ENCODE data around the gene EPB41L4A.
A peak's percentile ranks its signal among the peaks of the same experiment; 100 is the strongest.
"Not testable (repeated sequence)": the region's sequence is repeated elsewhere in the genome, so short reads cannot be mapped to it uniquely, and the experiment has no call there.

Gene EPB41L4A

DNA sequence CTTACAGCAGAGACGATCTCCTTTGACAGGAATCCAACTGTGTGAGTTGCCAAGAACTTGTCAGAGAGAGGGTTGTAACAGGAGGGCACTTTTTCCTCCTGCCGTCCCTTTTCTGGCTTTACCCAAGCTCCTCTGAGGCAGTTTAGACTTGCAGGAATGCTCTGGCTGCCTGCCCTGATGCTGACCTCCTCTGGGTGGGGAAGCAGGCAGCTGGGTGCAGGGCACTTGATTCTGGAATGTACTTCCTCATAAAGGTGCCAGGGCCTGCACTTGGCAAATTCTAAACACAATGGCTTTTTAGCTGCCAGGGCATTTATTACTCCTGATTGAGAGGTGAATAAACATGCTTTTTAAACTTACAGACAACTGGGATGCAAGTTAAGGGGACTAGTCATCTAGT is 190.4 kb downstream of the EPB41L4A start:
- no peak for DNase-seq
- in situ Hi-C loops (cut with MboI; ENCODE audit: low pct_unique_long_range_greater_than_20kb, low sequenced_read_pairs) = no loop called here

DNA sequence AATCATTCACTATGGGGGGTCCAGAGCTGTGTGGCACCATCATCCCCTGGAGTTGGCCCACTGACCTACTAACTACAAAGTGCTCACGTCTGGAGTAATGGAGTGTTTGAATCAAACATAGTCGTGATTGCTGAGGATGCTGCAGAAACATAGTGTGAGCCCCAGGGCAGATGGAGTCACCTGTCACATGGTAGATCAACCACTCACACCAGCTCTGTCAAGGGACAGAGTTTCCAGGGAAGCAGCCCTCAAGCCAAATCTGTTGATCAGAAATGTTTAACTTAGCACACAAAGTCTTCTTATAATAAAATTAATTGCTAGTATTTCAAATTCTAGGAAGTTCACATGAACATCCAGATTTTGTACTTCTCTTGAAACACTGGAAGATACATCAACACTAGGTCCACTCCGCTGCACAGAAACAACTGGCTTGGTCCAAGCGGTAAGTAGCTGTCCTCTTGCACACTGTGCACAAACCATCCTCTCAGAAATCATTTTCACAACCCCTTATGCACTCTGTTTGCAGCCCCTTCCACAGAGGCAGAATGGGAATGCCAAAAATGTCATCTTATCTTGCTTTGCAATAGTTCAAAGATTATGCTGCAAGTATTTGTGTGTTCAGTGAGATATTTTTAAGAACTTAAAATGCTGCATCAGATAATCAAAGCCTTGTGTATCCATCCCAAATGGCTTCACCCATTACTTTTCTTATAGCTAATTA is 191.0 kb downstream of the EPB41L4A start:
- in situ Hi-C loops (cut with MboI; ENCODE audit: low pct_unique_long_range_greater_than_20kb, low sequenced_read_pairs) = no loop called here
- no peak for DNase-seq

DNA sequence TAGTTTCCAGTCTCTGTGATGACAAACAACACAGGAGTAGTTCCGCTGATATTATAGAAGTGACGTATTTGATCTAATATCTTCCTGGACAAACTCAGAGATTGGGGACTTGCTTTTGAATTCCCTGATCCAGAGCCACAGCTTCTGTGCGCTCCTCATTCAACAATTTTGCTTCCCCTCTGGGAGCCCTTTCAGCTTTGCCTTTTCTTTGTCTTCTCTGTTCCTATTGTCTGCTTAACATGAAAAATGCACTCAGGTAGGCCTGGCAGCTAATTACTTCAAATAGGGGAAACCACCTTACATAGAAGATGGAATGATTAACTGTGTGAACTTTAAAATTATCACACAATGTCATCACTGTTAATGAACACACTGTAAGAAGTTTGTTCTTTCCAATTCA is 192.9 kb downstream of the EPB41L4A start:
- in situ Hi-C loops (cut with MboI; ENCODE audit: low pct_unique_long_range_greater_than_20kb, low sequenced_read_pairs) = no loop called here
- DNase-seq = no peak

DNA sequence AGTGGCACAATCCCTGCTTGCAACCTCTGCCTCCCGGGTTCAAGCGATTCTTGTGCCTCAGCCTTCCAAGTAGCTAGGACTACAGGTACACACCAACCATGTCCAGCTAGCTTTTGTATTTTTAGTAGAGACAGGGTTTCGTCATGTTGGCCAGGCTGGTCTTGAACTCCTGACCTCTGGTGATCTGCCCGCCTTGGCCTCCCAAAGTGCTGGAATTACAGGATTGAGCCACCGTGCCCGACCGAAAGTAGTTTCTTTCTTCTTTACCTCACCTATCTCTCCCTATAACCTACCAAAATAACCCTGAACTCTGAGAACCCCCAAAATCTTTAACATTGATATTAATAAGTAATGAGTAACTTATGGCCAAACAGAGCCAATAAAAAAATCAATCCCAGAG is 196.1 kb downstream of the EPB41L4A start:
- DNase-seq; in situ Hi-C loops (cut with MboI; ENCODE audit: low pct_unique_long_range_greater_than_20kb, low sequenced_read_pairs): not testable (repeated sequence)

DNA sequence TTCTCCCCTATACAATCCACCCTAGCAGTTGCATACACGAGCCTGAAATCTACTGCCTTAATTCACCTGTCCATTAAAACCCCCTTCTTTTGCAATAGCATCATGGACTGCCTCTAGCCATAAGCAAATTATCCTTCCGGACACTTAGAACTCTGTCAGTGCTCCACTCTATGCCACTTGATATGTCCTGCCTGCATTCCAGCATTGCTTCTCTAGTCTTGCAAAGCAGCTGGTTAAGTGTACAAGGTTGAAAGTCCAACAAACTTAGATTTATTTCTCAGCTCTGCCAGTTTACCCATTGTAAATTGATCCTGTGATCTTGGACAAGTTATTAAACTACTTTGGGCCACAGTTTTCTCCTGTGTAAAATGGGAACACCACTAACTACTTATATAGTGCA is 197.9 kb downstream of the EPB41L4A start:
- in situ Hi-C loops (cut with MboI; ENCODE audit: low pct_unique_long_range_greater_than_20kb, low sequenced_read_pairs) = no loop called here
- no peak for DNase-seq

GRCh38 chr5:112219000-112219399 is 200.1 kb downstream of the EPB41L4A start:
- no peak for DNase-seq
- in situ Hi-C loops (cut with MboI; ENCODE audit: low pct_unique_long_range_greater_than_20kb, low sequenced_read_pairs) = no loop called here

- no peak for DNase-seq
- in situ Hi-C loops (cut with MboI; ENCODE audit: low pct_unique_long_range_greater_than_20kb, low sequenced_read_pairs) = no loop called here
Measured at GRCh38 chr5:112217843-112218579, 201.1 kb downstream of the EPB41L4A start.

GRCh38 chr5:112216140-112216539 is 202.9 kb downstream of the EPB41L4A start:
- in situ Hi-C loops (cut with MboI; ENCODE audit: low pct_unique_long_range_greater_than_20kb, low sequenced_read_pairs) = no loop called here
- DNase-seq = no peak

- DNase-seq = peak; percentile 17
- in situ Hi-C loops (cut with MboI; ENCODE audit: low pct_unique_long_range_greater_than_20kb, low sequenced_read_pairs) = no loop called here
Measured at GRCh38 chr5:112210430-112211005, 208.6 kb downstream of the EPB41L4A start.

- in situ Hi-C loops (cut with MboI; ENCODE audit: low pct_unique_long_range_greater_than_20kb, low sequenced_read_pairs) = no loop called here
- no peak for DNase-seq
Measured at GRCh38 chr5:112208699-112209615, 210.1 kb downstream of the EPB41L4A start.

DNA sequence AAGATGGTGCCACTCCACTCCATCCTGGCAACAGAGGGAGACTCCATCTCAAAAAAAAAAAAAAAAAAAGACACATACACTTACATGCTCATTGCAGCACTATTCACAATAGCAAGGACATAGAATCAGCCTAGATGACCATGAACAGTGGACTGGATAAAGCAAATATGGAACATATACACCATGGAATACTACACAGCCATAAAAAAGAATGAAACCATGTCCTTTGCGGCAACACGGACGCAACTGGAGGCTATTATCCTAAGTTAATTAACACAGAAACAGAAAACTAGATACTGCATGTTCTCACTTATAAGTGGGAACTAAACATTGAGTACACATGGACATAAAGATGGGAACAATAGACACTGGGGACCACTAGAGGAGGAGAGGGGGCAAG is 210.9 kb downstream of the EPB41L4A start:
- in situ Hi-C loops (cut with MboI; ENCODE audit: low pct_unique_long_range_greater_than_20kb, low sequenced_read_pairs); DNase-seq: not testable (repeated sequence)

GRCh38 chr5:112205846-112206245 is 213.2 kb downstream of the EPB41L4A start:
- in situ Hi-C loops (cut with MboI; ENCODE audit: low pct_unique_long_range_greater_than_20kb, low sequenced_read_pairs) = no loop called here

GRCh38 chr5:112203229-112203628 is 215.8 kb downstream of the EPB41L4A start:
- in situ Hi-C loops (cut with MboI; ENCODE audit: low pct_unique_long_range_greater_than_20kb, low sequenced_read_pairs) = no loop called here
- DNase-seq = no peak

More at GRCh38 chr5:112205846-112206245, 213.2 kb downstream of the EPB41L4A start:
- no peak for DNase-seq

DNA sequence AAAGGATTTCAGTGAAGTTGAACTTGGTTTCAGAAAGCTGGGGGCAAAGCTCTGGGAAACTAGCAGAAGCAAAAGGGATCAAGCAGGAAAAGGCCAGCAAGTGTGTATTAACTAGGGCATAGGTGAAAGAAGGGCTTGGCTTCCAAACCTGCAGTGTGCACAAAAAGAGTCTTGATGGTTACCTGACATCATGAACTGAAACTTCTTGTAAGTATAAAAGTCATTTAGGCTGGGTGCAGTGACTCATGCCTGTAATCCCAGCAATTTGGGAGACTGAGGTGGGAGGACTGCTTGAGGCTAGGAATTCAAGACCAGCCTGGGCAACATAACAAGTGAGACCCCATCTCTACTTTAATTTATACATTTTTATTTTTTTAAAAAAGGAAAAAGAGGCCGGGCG is 216.4 kb downstream of the EPB41L4A start:
- no peak for DNase-seq
- in situ Hi-C loops (cut with MboI; ENCODE audit: low pct_unique_long_range_greater_than_20kb, low sequenced_read_pairs) = no loop called here

- in situ Hi-C loops (cut with MboI; ENCODE audit: low pct_unique_long_range_greater_than_20kb, low sequenced_read_pairs) = no loop called here
Measured at GRCh38 chr5:112201141-112201540, 217.9 kb downstream of the EPB41L4A start.

GRCh38 chr5:112200131-112200530 is 218.9 kb downstream of the EPB41L4A start:
- no peak for DNase-seq
- in situ Hi-C loops (cut with MboI; ENCODE audit: low pct_unique_long_range_greater_than_20kb, low sequenced_read_pairs) = no loop called here

More at GRCh38 chr5:112201141-112201540, 217.9 kb downstream of the EPB41L4A start:
- DNase-seq = no peak

DNA sequence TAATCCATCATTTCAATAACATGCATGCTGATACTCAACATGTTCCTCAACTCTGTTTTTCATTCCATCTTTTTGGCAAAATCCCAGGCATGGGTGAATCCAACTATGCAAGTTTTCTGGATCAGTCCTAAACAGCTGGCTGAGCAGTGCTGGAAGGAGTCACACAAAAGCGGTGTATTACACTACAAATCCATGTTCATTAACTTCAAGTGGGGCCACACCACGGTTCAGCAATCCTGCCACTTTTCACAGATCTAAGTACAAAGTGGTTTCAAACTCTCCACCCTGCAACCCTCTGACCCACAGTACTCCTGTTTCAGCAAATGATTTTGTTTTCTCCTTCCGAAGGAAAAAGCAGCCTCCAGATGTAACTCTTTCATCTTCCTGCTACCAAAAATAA is 222.5 kb downstream of the EPB41L4A start:
- in situ Hi-C loops (cut with MboI; ENCODE audit: low pct_unique_long_range_greater_than_20kb, low sequenced_read_pairs) = no loop called here
- no peak for DNase-seq

DNA sequence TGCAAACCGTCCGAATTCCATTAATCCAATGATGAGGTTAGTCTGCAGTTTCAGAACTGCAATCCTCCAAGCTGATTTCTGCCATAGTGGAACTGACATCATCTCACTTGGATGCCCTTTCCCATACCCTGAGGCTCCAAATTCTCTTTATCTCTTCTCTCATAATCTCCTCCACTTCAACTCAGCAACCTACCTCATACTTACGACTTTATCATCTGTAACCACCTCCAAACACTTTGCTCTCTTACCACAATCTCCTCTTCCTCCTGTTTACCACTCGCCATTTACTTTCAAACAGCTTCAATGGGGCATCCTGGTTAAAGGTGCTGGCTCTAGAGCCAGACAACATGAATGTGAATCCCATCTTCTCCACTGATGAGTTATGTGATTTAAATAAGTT is 223.2 kb downstream of the EPB41L4A start:
- DNase-seq = no peak
- in situ Hi-C loops (cut with MboI; ENCODE audit: low pct_unique_long_range_greater_than_20kb, low sequenced_read_pairs) = no loop called here

DNA sequence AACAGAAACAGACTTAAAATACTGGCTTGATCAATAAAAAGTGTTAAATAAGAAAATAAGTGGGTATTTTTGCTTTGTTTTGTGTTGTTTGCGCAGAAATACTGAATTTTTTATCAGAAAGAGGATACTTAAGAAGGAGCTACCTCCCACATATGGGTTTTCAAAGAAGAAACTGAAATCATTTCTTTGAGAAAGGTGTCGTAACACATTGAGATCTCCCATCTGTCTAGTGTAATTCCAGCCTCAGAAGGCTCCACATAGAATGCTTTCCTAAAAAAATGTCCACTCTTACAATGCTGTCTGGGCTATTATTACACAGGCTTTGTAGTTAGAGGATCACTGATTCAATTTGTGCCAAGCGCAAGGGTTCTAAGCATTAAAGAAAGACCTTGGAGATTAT is 226.2 kb downstream of the EPB41L4A start:
- in situ Hi-C loops (cut with MboI; ENCODE audit: low pct_unique_long_range_greater_than_20kb, low sequenced_read_pairs) = no loop called here
- DNase-seq = no peak
